ENCODE results near the gene YWHAB.

- no peak for TF ChIP-seq POLR2A (IDR thresholded peaks at IDR 0.05)
- TF ChIP-seq CTCF (IDR thresholded peaks at IDR 0.05), result no peak
Observed at GRCh38 chr20:44901974-44902373, 16.5 kb downstream of the YWHAB start.
